MM.1S (cell line): ENCODE data around the gene COL13A1.

Source experiments
- CTCF ChIP-seq: fragments of 300-600 bp; sonication (generic); IDR thresholded peaks from 2 replicates; pipeline ENCODE4 v1.5.1; 2016; ENCODE audit warnings: antibody characterized with exemption, low read length, mixed read lengths
- EZH2 ChIP-seq: fragments of 300-600 bp; sonication (generic); optimal IDR thresholded peaks from 2 replicates; pipeline ENCODE3; 2017; ENCODE audit warnings: low read depth, mild to moderate bottlenecking, antibody characterized with exemption, low read length, mixed read lengths
- EZH2phosphoT487 ChIP-seq: fragments of 300-600 bp; sonication (generic); IDR thresholded peaks from 2 replicates; pipeline ENCODE4 v1.6.1; 2018; ENCODE audit warnings: antibody characterized with exemption, low read length

- TF ChIP-seq CTCF: no peak
- no peak for TF ChIP-seq EZH2
- TF ChIP-seq EZH2phosphoT487: no peak
Observed at GRCh38 chr10:69807696-69808095, 6.0 kb downstream of the COL13A1 start.
